Measurements from ENCODE around the gene CMTR1. TPM values are rescaled to one million over a fixed set of nuclear protein-coding genes. Genes with fewer than 3 reads are reported as not detected.

CMTR1 gene
- total RNA-seq, 1 experiment from 2014 or later = 37.7 TPM

DNA sequence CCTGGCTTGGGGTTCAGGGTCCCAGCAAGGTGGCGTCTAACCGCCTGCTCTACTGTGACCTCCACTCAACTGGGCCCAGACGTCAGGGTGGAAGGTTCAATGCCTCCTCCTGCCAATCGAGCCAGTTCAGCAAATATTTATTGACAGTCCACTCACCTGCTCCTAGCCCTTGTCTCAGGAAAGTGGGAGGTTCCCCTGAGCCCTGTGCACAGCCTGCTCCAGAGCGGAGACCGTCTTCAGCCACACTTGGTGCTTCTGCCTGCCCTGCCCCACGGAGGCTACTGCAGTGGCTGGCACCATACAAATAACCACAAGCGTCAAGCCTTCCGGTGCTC is 60.6 kb downstream of the CMTR1 start:
- no peaks in the 10 kb centered on the region for H3K36me3 ChIP-seq (ENCODE audit: control insufficient read depth, insufficient read depth, low read length)
- ChIA-PET POLR2A (no interaction called here), CTCF (no interaction called here)
- no peak overlapping the region for H3K4me3 ChIP-seq (ENCODE audit: low read depth in 2 of 2, low read length in 2 of 2)
- DNase-seq (ENCODE audit: low read depth, low spot score) = no peak
- TF ChIP-seq, protein P1, sequence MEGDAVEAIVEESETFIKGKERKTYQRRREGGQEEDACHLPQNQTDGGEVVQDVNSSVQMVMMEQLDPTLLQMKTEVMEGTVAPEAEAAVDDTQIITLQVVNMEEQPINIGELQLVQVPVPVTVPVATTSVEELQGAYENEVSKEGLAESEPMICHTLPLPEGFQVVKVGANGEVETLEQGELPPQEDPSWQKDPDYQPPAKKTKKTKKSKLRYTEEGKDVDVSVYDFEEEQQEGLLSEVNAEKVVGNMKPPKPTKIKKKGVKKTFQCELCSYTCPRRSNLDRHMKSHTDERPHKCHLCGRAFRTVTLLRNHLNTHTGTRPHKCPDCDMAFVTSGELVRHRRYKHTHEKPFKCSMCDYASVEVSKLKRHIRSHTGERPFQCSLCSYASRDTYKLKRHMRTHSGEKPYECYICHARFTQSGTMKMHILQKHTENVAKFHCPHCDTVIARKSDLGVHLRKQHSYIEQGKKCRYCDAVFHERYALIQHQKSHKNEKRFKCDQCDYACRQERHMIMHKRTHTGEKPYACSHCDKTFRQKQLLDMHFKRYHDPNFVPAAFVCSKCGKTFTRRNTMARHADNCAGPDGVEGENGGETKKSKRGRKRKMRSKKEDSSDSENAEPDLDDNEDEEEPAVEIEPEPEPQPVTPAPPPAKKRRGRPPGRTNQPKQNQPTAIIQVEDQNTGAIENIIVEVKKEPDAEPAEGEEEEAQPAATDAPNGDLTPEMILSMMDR (IDR thresholded peaks at IDR 0.05) = no peak
- TF ChIP-seq, protein P2, sequence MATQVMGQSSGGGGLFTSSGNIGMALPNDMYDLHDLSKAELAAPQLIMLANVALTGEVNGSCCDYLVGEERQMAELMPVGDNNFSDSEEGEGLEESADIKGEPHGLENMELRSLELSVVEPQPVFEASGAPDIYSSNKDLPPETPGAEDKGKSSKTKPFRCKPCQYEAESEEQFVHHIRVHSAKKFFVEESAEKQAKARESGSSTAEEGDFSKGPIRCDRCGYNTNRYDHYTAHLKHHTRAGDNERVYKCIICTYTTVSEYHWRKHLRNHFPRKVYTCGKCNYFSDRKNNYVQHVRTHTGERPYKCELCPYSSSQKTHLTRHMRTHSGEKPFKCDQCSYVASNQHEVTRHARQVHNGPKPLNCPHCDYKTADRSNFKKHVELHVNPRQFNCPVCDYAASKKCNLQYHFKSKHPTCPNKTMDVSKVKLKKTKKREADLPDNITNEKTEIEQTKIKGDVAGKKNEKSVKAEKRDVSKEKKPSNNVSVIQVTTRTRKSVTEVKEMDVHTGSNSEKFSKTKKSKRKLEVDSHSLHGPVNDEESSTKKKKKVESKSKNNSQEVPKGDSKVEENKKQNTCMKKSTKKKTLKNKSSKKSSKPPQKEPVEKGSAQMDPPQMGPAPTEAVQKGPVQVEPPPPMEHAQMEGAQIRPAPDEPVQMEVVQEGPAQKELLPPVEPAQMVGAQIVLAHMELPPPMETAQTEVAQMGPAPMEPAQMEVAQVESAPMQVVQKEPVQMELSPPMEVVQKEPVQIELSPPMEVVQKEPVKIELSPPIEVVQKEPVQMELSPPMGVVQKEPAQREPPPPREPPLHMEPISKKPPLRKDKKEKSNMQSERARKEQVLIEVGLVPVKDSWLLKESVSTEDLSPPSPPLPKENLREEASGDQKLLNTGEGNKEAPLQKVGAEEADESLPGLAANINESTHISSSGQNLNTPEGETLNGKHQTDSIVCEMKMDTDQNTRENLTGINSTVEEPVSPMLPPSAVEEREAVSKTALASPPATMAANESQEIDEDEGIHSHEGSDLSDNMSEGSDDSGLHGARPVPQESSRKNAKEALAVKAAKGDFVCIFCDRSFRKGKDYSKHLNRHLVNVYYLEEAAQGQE (IDR thresholded peaks at IDR 0.05; ENCODE audit: insufficient read depth in 1 of 2, low read depth in 2 of 2, low read length in 1 of 2) = no peak
- TF ChIP-seq SIN3A (IDR thresholded peaks at IDR 0.05; ENCODE audit: borderline replicate concordance, insufficient read depth, low read depth, low read length) (no peak), POLR2AphosphoS5 (IDR thresholded peaks at IDR 0.05; ENCODE audit: low read depth, low read length) (no peak), TCF7L2 (IDR thresholded peaks at IDR 0.05; ENCODE audit: low read depth, low read length) (no peak)
- no peak overlapping the region for H3K27ac ChIP-seq (ENCODE audit: low read length)
- in situ Hi-C loops (cut with HindIII; ENCODE audit: low pct_unique_long_range_greater_than_20kb, low sequenced_read_pairs) = no loop called here
- intact Hi-C loops (cut with micrococcal nuclease; ENCODE audit: unreplicated experiment) = no loop called here
- H3K9me3 ChIP-seq (ENCODE audit: control insufficient read depth, insufficient read depth, low read depth, low read length) = no peaks in the 10 kb centered on the region
- H3K27me3 ChIP-seq (ENCODE audit: control insufficient read depth, insufficient read depth, low read length) = no peaks in the 10 kb centered on the region
- H3K4me1 ChIP-seq (ENCODE audit: control insufficient read depth, insufficient read depth, low read length) = peaks cover 45% of the 10 kb centered on the region
- no peak for ATAC-seq
- BruUV-seq (replicated peaks) = no TSS peak

DNA sequence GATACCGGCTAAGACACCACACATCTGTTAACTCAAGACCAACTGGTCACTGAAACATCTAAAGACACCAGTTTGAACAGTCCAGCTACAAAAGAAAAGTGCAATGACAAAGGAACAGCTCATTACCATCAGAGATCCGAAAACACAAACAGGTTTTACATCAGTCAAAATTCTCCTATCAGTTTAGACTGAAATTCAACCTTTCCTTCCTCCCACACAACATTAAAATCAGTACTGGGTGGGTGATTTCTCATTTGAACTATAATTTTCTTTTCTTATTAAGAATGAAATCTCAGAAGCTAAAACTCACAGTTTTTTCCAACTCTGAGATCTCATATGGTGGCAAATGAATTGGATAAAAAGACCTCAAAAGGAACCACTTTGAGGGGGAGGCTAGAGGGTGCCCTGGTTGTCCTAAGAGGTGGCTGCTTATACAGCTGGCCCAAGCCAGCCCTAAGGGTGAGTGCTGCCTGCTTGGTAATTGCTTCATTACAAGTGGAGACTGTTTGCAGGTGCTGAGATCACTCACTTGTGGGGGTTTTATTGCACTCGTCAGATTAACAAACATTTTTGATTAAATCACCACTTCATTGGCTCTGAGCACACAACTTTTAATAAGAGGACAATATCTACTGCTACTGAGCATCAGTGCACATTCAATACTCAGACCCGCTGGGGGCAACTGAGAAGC is 62.4 kb downstream of the CMTR1 start:
- no TSS peak for BruUV-seq (replicated peaks)
- Histone ChIP-seq H3K9me3 (ENCODE audit: control insufficient read depth, insufficient read depth, low read depth, low read length) (no peaks in the 10 kb centered on the region), H3K36me3 (ENCODE audit: control insufficient read depth, insufficient read depth, low read length) (no peaks in the 10 kb centered on the region), H3K27me3 (ENCODE audit: control insufficient read depth, insufficient read depth, low read length) (no peaks in the 10 kb centered on the region), H3K4me3 (ENCODE audit: low read depth in 2 of 2, low read length in 2 of 2) (no peak overlapping the region), H3K4me1 (ENCODE audit: control insufficient read depth, insufficient read depth, low read length) (peaks cover 34% of the 10 kb centered on the region), H3K27ac (ENCODE audit: low read length) (peak overlapping the region; percentile 70)
- CTCF ChIA-PET = interaction anchor here (1.0 kb wide), 1 partner anchor 197 kb away, joined by 3 read pairs; no protein-coding TSS in a partner anchor
- no peak for TF ChIP-seq SIN3A (IDR thresholded peaks at IDR 0.05; ENCODE audit: borderline replicate concordance, insufficient read depth, low read depth, low read length)
- peak; percentile 42; the same call in 1 of the 2 replicates for TF ChIP-seq TCF7L2 (IDR thresholded peaks at IDR 0.05; ENCODE audit: low read depth, low read length)
- no peak for TF ChIP-seq POLR2AphosphoS5 (IDR thresholded peaks at IDR 0.05; ENCODE audit: low read depth, low read length)
- TF ChIP-seq, protein P2 (IDR thresholded peaks at IDR 0.05; ENCODE audit: insufficient read depth in 1 of 2, low read depth in 2 of 2, low read length in 1 of 2) = no peak
- TF ChIP-seq, protein P1 (IDR thresholded peaks at IDR 0.05) = no peak
- in situ Hi-C loops (cut with HindIII; ENCODE audit: low pct_unique_long_range_greater_than_20kb, low sequenced_read_pairs) (no loop called here), intact Hi-C loops (cut with micrococcal nuclease; ENCODE audit: unreplicated experiment) (no loop called here)
- DNase-seq (ENCODE audit: low read depth, low spot score) (no peak), ATAC-seq (no peak)
- POLR2A ChIA-PET = no interaction called here

Measured in Panc1 (cell line).